IPS-NIHi7 (cell line): ENCODE data around the gene KMT2A.
"Not testable (repeated sequence)": the region's sequence is repeated elsewhere in the genome, so short reads cannot be mapped to it uniquely, and the experiment has no call there.

ENCODE experiments used
- DNase-seq: peaks from one replicate; pipeline ENCODE4 v3.0.0; 2012; ENCODE audit warnings: mixed read lengths; ENCODE audit errors: extremely low spot score

Gene KMT2A

DNA sequence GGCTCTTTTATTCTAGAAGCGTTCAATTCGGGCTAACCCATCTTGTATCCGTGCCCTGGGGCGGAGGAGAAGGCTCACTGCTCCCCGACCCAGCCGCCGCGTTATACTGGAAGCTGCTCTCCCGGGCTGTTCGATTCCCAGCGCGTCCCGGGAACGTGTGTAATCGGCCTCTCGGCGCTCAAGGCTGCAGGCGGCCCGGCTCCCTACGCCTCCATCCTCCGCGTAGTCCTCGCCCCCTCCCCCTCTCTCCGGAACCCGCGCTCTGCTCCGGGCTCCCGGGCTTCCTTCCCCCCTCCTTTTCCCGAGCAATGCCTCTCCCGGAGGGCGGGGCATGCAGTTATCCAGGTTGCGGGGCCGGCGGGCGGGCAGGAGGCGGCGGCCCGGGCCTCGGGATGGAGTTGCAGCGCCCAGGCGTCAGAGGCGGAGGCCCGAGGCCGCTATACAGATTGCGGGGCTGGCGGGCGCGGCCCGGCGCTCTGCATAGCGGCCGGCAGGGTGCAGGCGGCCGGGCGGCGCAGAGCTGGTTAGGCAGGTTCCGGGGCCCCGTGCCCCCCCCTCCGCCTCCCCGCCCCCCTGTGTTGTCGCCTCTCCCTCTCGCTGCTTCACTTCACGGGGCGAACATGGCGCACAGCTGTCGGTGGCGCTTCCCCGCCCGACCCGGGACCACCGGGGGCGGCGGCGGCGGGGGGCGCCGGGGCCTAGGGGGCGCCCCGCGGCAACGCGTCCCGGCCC lies at the start of gene KMT2A:
KMT2A (plus strand) TSS at position 600 of the 732 bp plus-strand sequence; CDS start at position 621, 21 bp downstream.
- DNase-seq: peak; percentile 93

DNA sequence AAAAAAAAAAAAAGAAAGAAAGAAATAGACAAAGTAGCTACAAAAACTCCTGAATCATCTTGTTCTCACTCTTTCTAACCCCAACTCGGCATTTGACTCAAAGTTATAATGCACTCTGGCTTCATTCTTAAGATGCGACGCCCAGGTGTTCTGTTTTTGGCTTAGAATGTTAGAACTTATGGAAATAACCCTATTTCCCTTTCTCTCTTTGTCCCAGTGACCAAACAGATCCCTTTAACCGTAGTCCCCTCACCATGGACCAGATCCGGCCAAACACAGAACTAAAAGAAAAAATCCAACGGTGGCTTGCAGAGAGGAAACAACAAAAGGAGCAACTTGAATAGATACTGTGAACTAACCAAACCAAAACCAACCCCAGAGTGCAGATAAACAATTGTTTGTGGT lies 40.2 kb upstream of the KMT2A start:
- DNase-seq: no peak

DNA sequence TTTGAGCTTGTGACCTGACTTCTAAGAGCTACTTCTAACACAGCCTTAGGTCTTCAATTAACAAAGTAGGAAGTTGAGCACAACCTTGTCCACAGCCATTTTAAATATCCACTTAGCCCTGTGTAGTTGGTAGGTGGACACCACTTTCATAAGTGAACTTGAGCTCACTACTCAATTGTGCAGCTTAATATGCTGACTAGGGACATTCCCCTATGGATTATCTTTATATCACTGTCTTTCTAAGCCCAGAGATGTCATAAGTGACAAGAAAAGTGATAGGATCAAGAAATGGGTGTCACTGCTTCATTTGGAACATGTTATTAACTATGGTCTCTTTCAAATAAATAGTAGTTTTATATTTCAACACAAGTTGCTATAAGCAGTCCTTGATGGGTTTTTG lies 38.8 kb upstream of the KMT2A start:
- no peak for DNase-seq

DNA sequence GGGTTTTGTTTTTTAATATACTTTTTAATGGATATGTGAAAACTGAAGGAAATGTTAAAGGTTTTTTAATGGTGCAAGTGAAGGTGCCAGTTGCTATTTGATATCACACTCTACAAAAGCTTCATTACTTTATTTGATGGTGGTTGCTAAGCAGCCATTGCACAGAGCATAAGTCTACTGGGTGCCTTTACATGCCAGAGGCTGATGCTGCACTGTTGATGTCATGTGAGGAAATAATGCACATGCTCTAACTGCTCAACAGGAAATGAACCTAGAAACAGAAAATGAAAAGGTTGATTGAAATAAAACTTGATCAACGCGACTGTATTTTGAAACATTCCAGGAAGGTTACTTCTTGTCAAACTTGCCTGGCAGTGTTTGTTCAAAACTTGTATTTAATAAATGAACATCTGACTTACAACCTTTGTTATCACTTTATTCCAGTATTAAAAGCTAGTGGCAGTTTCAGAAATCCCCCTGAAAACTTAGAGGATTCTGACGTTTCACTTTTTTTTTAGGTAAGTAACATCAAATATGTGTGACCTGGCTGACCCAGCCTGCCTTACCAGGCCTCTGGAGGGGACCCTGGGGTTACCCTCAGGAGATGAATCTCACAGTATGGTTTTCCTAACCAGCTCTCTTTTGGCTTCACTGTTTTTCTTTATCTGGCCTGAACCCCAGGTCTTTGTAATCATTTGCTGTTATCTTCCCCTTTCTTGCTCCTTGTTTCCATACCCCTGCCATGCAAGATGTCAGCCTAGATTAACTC lies 37.3 kb upstream of the KMT2A start:
- no peak for DNase-seq

DNA sequence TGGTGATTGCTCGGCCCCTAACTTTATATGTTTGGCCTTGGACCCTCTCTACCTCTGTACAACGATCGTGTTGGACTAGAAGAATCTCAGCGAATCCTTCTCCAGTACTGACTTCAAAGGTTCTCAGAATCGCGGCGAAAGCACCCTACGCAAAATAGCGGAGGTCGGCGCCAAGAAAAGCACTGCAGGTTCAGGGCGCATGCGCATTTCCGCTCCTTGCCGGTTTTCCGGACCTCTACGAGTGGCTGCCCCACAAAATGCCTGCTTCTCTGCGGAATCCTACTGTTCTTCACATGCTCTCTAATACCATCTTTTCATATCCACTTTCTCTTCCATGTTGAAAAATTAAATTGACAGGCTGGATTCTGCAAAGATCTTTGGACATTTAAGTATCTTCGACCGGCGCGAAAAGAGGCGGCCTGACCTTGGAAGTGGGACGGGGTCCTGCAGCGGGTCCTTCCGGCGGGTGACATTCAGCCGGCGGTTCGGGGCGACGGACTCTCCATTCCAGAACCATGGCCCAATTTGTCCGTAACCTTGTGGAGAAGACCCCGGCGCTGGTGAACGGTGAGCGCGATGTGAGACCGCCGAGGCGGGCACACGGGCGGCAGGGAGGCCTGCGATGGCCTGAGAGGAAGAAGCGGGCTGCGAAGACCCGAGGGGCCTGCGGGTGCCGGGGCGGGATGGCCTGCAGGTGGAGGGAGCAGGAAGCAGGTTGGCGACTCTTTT lies 35.0 kb upstream of the KMT2A start, which contains the start of gene ATP5MG:
ATP5MG (plus strand) TSS at position 456 of the 729 bp plus-strand sequence; CDS start at position 516, 60 bp downstream.
- peak; percentile 90 for DNase-seq

DNA sequence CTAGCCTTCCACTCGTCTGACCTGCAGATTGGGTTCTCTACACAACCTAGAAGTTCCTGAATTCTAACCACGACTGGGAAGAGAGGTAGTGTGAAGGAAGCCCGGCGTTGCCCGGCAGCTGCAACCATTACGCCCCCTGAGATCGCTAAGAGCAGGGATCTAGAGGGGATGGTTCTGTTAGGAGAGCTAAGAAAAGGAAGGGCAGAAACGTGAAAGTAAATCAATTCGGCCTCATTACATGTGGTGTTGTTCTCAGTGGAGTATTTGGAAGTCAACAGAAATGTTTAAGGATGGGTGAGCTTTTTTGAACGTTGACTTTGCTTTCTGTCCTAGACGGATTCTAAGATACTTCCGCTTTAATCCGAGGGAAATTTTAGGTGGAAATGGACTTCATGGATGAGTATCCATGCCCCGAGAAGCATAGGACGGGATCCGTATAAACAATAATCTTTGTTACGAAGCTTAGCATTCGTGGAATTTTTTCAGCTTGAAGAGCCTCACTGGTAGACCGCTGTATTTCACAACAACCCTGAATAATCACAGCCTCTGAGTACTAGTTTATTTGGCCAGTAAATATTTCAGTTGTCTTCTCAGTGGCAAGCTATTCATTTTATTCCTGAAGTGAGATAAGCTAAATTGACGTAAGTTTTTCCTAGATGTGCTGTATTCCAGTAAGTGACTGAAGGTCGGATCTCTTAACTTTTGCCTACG lies 34.3 kb upstream of the KMT2A start:
- no peak for DNase-seq

DNA sequence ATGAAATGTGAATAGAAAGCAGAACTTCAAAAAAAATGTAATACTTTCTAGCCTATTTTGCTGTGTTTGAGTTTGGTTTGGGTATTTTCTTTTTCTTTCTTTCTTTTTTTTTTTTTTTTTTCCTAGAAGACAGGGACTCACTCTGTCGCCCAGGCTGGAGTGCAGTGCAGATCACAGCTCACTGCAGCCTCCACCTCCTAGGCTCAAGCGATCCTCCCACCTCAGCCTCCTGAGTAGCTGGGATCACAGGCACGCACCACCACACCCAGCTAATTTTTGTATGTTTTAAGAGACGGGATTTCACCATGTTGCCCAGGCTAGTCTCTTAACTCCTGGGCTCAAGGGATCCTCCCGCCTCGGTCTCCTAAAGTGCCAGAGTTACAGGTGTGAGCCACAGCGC lies 33.7 kb upstream of the KMT2A start:
- not testable (repeated sequence) for DNase-seq

DNA sequence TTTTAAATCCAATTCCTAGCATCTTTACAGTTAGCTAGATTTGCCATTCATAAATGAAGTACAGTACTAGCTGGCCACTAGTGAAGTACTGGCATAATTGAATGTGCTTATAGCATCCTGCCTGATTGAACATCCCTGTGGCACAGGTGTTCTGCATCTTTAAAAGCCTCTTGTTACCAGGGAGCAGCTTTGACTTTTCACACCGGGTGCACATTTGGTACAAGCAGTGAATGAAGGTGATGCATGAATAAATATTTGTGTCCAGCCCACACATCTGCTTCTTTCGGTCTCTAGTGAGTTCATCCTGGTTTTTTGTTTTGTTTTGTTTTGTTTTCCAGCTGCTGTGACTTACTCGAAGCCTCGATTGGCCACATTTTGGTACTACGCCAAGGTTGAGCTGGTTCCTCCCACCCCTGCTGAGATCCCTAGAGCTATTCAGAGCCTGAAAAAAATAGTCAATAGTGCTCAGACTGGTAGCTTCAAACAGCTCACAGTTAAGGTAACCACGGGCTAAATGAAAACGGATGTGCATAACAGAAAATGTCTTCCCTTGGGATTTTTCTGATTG lies 29.6 kb upstream of the KMT2A start:
- no peak for DNase-seq

DNA sequence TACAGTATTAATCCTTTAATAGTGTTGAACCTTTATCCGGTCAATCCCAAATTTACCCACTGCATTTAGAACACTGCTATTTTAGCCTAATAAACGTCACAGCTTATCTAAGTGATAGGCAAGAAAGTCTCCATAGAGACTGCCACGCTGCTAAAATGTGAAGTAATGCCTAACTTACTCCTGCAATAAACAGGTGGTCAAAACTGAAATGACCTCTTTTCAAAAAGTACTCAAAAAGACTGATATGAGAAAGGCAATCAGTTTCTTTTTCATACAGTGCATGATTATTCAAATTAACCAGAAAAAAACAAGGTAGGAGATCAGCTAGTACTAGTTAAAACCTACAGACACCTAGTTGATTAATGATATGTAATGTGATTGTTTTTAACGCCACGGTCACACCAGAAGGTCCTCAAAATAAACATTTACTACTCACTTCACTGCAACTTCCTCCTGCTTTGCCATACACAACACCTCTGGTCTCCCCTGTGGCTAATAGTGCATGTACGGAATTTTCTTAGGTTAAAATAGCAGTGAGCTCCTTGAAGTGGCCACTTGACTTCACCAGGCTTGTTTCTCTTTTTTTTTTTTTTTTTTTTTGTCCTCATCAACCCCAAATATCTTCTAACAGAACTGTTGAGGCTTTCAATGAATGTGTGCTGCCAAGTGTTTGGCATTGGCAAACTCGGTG lies 26.1 kb upstream of the KMT2A start:
- DNase-seq: no peak

DNA sequence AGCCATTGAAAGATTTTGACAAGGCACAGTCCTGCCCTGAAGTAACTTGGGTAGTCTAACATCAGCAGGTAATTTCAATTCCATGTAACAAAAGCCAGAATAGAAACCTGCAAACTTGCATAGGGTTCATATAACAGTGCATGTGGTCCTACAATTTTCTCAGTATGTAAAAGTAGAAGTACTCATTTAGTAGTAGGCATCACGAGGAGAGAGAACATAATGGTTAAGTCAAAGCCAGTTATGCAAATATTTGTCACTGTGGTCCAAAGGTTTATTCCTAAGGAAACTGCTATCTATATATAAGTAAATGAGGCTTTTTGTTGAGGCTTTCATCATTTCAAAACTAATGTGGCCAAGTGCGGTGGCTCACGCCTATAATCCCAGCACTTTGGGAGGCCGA lies 24.8 kb upstream of the KMT2A start:
- no peak for DNase-seq

DNA sequence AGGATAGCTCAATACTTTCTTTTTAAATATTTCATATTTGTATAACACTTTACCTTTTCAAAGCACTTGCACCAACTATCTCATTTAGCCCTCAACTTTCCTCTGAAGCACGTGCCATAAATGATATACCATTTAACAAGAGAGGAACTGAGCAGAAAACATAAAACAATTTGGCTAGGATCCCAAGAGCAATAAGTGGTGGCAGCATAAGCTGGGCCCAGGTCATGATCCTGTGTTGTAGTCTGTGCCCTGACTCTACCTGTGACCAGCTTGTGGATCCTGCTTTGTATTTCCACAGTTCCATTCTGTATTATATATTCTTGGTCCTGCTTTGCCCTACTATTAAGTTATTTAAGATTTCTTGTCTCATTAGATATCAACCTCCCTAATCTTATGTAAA lies 23.4 kb upstream of the KMT2A start:
- no peak for DNase-seq

DNA sequence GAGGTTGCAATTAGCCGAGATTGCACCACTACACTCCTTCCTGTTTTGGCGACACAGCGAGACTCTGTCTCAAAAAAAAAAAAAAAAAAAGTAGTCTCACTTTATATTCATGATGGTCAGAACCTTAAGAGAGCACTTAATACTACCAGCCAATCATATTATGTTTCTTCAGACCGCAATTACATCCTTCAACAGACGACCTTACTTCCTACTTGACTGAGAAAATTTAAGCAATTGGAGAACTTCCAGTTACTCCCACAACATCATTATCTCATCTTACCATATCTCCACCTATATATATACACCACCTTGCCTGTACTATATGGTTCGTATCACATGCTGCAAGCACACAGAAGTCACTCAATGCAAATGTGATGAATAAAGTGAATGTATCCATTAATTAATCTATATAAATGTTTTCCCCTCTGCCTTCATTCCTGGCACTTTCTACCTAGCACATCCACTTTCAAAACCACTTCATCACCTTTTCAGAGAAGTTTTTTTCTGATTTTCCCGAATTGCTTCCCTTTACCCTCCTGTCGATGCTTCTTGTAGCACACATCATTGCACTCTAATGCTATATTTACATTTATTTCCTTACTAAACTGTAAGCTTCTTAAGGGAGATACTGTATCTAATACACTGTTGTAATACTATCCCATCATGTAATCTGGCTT lies 21.1 kb upstream of the KMT2A start:
- DNase-seq: no peak

DNA sequence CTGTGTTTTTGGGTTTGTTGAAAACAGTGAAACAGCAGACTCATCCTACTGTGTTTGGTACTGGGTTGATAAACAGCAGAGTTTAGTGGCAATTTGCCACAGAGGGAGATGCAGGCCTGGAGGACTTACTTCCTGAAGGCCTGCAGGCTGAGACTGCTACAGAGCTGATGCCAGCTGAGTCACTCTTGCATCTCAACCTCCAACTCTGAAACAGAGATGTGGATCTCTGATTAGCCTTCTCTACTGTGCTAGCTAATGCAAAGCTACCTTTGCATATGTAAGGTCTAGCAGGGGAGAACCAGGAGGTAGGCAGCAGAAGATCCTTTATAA lies 20.6 kb upstream of the KMT2A start:
- peak; percentile 78 for DNase-seq

DNA sequence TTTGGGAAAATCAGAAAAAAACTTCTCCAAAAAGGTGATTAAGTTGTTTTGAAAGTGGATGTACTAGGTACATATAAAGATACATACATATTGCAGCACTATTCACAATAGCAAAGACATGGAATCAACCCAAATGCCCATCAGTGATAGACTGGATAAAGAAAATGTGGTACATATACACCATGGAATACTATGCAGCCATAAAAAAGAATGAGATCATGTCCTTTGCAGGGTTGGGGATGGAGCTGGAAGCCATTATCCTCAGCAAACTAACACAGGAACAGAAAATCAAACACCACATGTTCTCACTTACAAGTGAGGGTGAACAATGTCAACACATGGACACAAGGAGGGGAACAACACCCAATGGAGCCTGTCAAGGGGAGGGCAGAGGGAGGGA lies 19.4 kb upstream of the KMT2A start:
- not testable (repeated sequence) for DNase-seq

DNA sequence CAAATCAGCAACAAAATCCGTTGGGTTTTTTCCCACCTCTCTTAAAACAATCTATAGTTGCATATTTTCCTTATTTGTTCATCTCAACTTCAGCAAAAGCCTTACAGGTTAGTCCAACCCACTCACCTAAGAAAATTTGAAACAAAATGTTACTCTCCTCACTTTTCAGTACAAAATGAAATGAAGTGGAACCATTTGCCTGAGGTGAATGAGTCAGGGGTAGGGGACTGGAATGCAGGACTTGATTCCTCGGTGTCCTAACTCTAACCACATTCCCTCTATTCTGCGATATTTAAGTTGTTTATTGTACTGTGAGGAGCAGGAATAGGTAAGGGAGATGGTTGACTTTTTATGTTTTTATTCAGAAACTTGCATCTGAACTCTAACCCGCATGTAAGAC lies 18.5 kb upstream of the KMT2A start:
- no peak for DNase-seq

DNA sequence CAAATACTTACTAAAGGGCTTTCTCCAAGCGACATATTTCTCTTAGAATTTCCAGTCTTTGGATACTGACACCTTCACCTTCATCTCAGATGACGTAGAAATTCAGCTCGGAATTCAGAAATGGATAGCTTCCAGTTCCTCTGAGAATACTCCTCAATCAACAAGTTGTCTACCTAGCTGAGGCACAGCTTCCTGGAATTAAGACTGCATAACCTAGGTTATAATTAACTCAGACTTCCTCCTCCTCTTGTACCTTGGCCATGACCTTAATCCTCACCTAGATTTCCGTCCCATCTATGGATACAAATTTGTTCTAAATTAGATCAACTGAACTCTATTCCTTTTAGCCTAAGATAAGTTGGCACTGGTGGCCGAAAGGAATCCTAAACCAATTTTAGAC lies 17.5 kb upstream of the KMT2A start:
- no peak for DNase-seq

DNA sequence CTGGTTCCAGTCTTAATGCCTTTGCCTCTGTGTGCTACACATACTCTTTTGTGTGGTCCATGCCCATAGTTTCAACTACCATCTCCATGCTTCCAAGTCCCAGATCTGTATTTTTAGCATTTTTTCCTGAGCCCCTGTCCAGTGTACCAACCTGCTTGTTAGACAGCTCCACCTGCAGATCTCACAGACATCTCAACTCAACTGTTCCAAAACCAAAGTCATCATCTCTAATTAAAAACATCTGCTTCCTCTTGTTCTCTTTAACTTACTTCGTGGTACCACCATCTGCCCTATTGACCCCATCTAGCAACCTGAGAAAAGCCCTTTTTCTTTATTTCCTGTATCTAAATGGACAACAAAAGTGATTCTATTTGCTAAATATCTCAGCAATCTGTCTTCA lies 8.6 kb upstream of the KMT2A start:
- no peak for DNase-seq

DNA sequence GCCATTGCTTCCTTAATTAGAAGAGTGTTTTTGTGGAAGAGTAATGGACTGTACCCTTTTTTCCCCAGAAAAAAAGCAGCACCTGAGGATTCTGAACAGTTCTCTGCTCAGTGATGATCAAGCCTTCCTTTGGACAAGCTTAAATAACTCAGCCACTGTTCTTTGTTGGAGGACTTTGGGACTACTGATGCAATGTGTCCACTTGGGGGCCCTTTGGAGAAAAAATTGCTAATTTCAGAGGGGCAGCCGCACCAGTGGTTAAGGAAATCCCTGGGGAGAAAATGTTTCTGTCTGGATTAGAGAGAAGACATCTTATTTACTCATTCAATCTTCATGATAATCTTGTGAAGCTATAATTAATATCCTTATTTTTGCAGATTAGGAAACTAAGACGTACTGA lies 5.3 kb upstream of the KMT2A start:
- DNase-seq: no peak

DNA sequence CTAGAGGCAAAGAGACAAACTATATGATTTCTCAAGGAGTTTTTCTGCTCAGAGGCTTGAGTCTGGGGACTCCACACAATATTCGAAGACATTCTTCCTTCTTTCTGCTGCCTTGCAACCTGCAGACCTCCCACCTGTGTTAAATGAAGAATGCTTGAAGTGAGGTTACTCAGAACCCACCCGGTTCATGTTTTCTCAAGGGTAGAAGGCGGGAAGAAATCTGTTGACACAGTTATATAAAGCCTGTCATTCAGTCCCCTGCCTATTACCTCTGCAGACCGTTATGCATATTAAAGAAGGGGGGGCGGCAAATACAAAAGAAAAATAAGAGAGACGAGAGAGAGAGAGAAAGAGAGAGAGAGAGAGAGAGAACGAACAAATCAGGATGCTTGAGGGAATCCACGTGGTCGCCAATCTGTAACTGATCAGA lies 2.2 kb upstream of the KMT2A start:
- no peak for DNase-seq

DNA sequence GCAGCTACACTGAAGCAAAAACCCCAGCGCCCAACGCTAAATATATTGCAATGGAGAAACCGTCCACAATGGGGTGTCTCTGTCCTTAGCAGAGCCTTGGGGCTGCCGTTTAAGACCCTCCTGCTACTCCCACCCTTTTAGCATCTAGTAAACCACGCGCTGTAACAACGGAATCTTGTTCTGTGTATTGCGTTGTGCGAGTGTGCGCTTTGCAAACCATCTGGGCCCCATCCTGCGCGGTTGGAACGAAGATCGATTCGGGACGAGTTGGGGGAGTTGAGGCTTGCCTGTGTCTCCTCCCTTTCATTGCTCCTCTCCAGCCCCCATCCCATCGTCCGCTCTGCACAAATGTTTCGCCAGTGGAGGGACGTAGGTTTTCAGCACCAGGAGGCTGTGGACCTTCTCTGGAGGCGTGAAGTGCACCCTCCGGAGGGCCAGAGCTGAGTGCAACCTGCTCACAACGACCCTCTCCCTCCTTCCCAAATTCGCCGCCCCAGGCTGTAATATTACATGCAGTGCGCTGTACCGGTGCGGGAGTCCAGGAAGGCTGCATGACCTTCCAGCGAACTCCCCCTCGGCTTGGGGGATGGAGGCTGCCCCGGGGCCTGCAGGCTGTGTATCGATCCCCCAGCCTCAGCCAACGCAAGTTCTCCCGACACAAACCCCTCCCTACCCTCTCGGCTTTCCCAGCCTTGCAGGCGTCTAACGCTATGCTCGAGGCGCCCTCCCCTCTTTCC lies 1.6 kb upstream of the KMT2A start:
- peak; percentile 57 for DNase-seq
